PC-3 (cell line): Measurements from ENCODE around the gene CTDSP2.
"Not testable (repeated sequence)": the region's sequence is repeated elsewhere in the genome, so short reads cannot be mapped to it uniquely, and the experiment has no call there.

ENCODE experiments used
- CTCF ChIP-seq: fragments of 300-600 bp; sonication (generic); conservative IDR thresholded peaks from 2 replicates; pipeline ENCODE4 v1.5.1; 2017; ENCODE audit warnings: antibody characterized with exemption, low read depth, mild to moderate bottlenecking, low read length
- EZH2 ChIP-seq: fragments of 300-600 bp; sonication (generic); IDR thresholded peaks from one replicate; pipeline ENCODE4 v1.6.1; 2017; ENCODE audit warnings: antibody characterized with exemption, mild to moderate bottlenecking, low read length; ENCODE audit not compliant: unreplicated experiment
- EZH2phosphoT487 ChIP-seq: fragments of 300-600 bp; sonication (generic); IDR thresholded peaks from 2 replicates; pipeline ENCODE4 v1.6.1; 2018; ENCODE audit warnings: mild to moderate bottlenecking, antibody characterized with exemption, low read length, borderline replicate concordance

- not testable (repeated sequence) for TF ChIP-seq CTCF, EZH2phosphoT487, EZH2
Measured at GRCh38 chr12:57774634-57775033, 71.9 kb downstream of the CTDSP2 start.
